Activated B cell treated with CpG ODN at 0.5 μM for 24 hours (primary cell): ENCODE results near the gene RAD18. TPM values are rescaled to one million over a fixed set of nuclear protein-coding genes. Genes with fewer than 3 reads are reported as not detected.

Source experiments
- ATAC-seq: fragments of 200-7000 bp; cut with Tn5 transposase; one replicate; pipeline ENCODE4 v1.10.0; 2021; ENCODE audit warnings: low read depth, mild to moderate bottlenecking, moderate library complexity
- CTCF ChIA-PET: fragments of 350-600 bp; sonication (Branson Sonifier 250); formaldehyde crosslinking; loops from one replicate; lab custom pipeline; 2021; ENCODE audit warnings: antibody characterized with exemption; lab: Charles Lee
- POLR2A ChIA-PET: fragments of 350-600 bp; sonication (Branson Sonifier 250); formaldehyde crosslinking; loops from one replicate; lab custom pipeline; 2021; ENCODE audit warnings: antibody characterized with exemption; lab: Charles Lee
- DNase-seq: peaks from one replicate; pipeline ENCODE4 v3.0.0; 2022
- H3K27ac Mint-ChIP-seq: one replicate; pipeline ENCODE4 v1.8.0; 2020; ENCODE audit warnings: mixed read lengths
- H3K27me3 Mint-ChIP-seq: one replicate; pipeline ENCODE4 v1.8.0; 2021; ENCODE audit warnings: mixed read lengths
- H3K36me3 Mint-ChIP-seq: one replicate; pipeline ENCODE4 v1.8.0; 2021; ENCODE audit warnings: low read depth, mixed read lengths
- H3K4me1 Mint-ChIP-seq: one replicate; pipeline ENCODE4 v1.8.0; 2021; ENCODE audit warnings: mixed read lengths
- H3K4me3 Mint-ChIP-seq: one replicate; pipeline ENCODE4 v1.8.0; 2020; ENCODE audit warnings: mild to moderate bottlenecking, mixed read lengths
- H3K9me3 Mint-ChIP-seq: one replicate; pipeline ENCODE4 v1.8.0; 2020; ENCODE audit warnings: mixed read lengths
- CTCF ChIP-seq: fragments of 200-600 bp; IDR thresholded peaks from one replicate; pipeline ENCODE4 v1.8.0; 2022; ENCODE audit warnings: antibody characterized with exemption, mild to moderate bottlenecking
- intact Hi-C: fragments of 100-400 bp; cut with micrococcal nuclease; formaldehyde crosslinking; loops from one replicate; pipeline ENCODE4 v1.15.1; 2024
- total RNA-seq: library from RNA; stranded (reverse); gene quantifications from 2 replicates; pipeline ENCODE4 v1.2.3, GENCODE V29; 2022

RAD18 gene
- total RNA-seq, 1 donor from 2014 or later: 21.6 TPM

- H3K9me3 Mint-ChIP-seq: no peaks in the 10 kb centered on the region
- no peak for DNase-seq
- H3K36me3 Mint-ChIP-seq: peaks cover 58% of the 10 kb centered on the region
- intact Hi-C loops: no loop called here
- ATAC-seq: no peak
- no peaks in the 10 kb centered on the region for H3K27me3 Mint-ChIP-seq
- no peak overlapping the region for H3K4me3 Mint-ChIP-seq
- no peaks in the 10 kb centered on the region for H3K4me1 Mint-ChIP-seq
- ChIA-PET POLR2A (no interaction called here), CTCF (no interaction called here)
- TF ChIP-seq CTCF: no peak
- no peak overlapping the region for H3K27ac Mint-ChIP-seq
Measured at GRCh38 chr3:8885536-8886316, 77.5 kb downstream of the RAD18 start.

- intact Hi-C loops: no loop called here
- ATAC-seq (no peak), DNase-seq (no peak)
- no peak for TF ChIP-seq CTCF
- ChIA-PET CTCF (no interaction called here), POLR2A (no interaction called here)
- Mint-ChIP-seq H3K4me1 (no peaks in the 10 kb centered on the region), H3K9me3 (no peaks in the 10 kb centered on the region), H3K27ac (no peak overlapping the region), H3K36me3 (peaks cover 64% of the 10 kb centered on the region), H3K27me3 (no peaks in the 10 kb centered on the region), H3K4me3 (no peak overlapping the region)
Measured at GRCh38 chr3:8884630-8885290, 78.5 kb downstream of the RAD18 start.

GRCh38 chr3:8882642-8883041 is 80.6 kb downstream of the RAD18 start:
- DNase-seq (no peak), ATAC-seq (no peak)
- ChIA-PET POLR2A (no interaction called here), CTCF (no interaction called here)
- no peaks in the 10 kb centered on the region for H3K27me3 Mint-ChIP-seq
- peaks cover 64% of the 10 kb centered on the region for H3K36me3 Mint-ChIP-seq
- no peak overlapping the region for H3K4me3 Mint-ChIP-seq
- H3K4me1 Mint-ChIP-seq: no peaks in the 10 kb centered on the region
- H3K9me3 Mint-ChIP-seq: no peaks in the 10 kb centered on the region
- H3K27ac Mint-ChIP-seq: no peak overlapping the region
- no peak for TF ChIP-seq CTCF
- intact Hi-C loops: no loop called here

GRCh38 chr3:8882171-8882593 is 81.1 kb downstream of the RAD18 start:
- no peak for ATAC-seq
- Mint-ChIP-seq H3K27me3 (no peaks in the 10 kb centered on the region), H3K9me3 (no peaks in the 10 kb centered on the region), H3K4me3 (no peak overlapping the region), H3K27ac (no peak overlapping the region), H3K36me3 (peaks cover 68% of the 10 kb centered on the region), H3K4me1 (no peaks in the 10 kb centered on the region)
- TF ChIP-seq CTCF: no peak
- POLR2A ChIA-PET: no interaction called here
- no peak for DNase-seq
- CTCF ChIA-PET: no interaction called here
- intact Hi-C loops: no loop called here

- Mint-ChIP-seq H3K36me3 (peaks cover 54% of the 10 kb centered on the region), H3K27me3 (no peaks in the 10 kb centered on the region), H3K27ac (no peak overlapping the region), H3K4me3 (no peak overlapping the region), H3K4me1 (no peaks in the 10 kb centered on the region), H3K9me3 (no peaks in the 10 kb centered on the region)
- ATAC-seq (no peak), DNase-seq (no peak)
- CTCF ChIA-PET: no interaction called here
- intact Hi-C loops: no loop called here
- no peak for TF ChIP-seq CTCF
- POLR2A ChIA-PET: no interaction called here
Measured at GRCh38 chr3:8879347-8879944, 83.8 kb downstream of the RAD18 start.
